ENCODE measurements around the gene ADD1. TPM values are rescaled to one million over a fixed set of nuclear protein-coding genes. Genes with fewer than 3 reads are reported as not detected.
A peak's percentile ranks its signal among the peaks of the same experiment; 100 is the strongest.
"Not testable (repeated sequence)": the region's sequence is repeated elsewhere in the genome, so short reads cannot be mapped to it uniquely, and the experiment has no call there.

ADD1 gene
- total RNA-seq, 1 experiment from 2014 or later = 181 TPM

DNA sequence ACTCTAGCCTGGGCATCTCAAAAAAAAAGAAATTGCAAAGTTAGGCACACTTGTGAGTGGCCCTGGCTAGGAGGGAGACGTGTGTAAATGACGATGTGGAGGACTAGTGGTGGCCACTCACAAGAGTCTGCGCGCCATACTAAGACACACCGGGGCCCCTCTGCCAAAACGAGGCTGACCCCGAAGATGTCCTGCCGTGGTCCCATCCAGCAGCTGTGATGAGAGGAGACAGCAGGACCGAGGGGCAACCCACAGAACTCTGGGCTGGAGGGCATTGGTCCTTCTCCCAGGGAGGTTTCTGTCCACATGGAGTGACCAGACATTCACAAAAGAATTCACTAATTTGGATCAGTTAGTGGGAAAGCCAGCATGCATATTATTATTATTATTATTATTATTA lies 72.1 kb downstream of the ADD1 start:
- H3K27me3 ChIP-seq (ENCODE audit: insufficient read depth, low read depth) = no peaks in the 10 kb centered on the region
- H3K4me1 ChIP-seq (replicated peaks; ENCODE audit: insufficient read depth) = no peaks in the 10 kb centered on the region
- no peak for TF ChIP-seq EZH2 (IDR thresholded peaks at IDR 0.05; ENCODE audit: low read depth)
- TF ChIP-seq, protein P1, sequence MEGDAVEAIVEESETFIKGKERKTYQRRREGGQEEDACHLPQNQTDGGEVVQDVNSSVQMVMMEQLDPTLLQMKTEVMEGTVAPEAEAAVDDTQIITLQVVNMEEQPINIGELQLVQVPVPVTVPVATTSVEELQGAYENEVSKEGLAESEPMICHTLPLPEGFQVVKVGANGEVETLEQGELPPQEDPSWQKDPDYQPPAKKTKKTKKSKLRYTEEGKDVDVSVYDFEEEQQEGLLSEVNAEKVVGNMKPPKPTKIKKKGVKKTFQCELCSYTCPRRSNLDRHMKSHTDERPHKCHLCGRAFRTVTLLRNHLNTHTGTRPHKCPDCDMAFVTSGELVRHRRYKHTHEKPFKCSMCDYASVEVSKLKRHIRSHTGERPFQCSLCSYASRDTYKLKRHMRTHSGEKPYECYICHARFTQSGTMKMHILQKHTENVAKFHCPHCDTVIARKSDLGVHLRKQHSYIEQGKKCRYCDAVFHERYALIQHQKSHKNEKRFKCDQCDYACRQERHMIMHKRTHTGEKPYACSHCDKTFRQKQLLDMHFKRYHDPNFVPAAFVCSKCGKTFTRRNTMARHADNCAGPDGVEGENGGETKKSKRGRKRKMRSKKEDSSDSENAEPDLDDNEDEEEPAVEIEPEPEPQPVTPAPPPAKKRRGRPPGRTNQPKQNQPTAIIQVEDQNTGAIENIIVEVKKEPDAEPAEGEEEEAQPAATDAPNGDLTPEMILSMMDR (conservative IDR thresholded peaks at IDR 0.05) = no peak
- H3K4me2 ChIP-seq = no peak overlapping the region
- intact Hi-C loops (cut with micrococcal nuclease; ENCODE audit: unreplicated experiment) = no loop called here
- ChIA-PET POLR2A (ENCODE audit: unreplicated experiment) (no interaction called here), CTCF (no interaction called here)
- no peak overlapping the region for H2AFZ ChIP-seq
- H3F3A ChIP-seq (ENCODE audit: insufficient read depth, low read depth) = no peaks in the 10 kb centered on the region
- no peak overlapping the region for H3K27ac ChIP-seq
- H3K79me2 ChIP-seq (ENCODE audit: low read depth) = no peaks in the 10 kb centered on the region
- no peak for DNase-seq
- H3K4me3 ChIP-seq = no peak overlapping the region
- H4K20me1 ChIP-seq (ENCODE audit: insufficient read depth) = no peaks in the 10 kb centered on the region
- no TSS peak for BruUV-seq (replicated peaks)
- no peaks in the 10 kb centered on the region for H3K9me3 ChIP-seq (ENCODE audit: insufficient read depth, low read depth)
- no peaks in the 10 kb centered on the region for H3K9me2 ChIP-seq (ENCODE audit: insufficient read depth)
- H3K36me3 ChIP-seq (ENCODE audit: low read depth) = no peaks in the 10 kb centered on the region

DNA sequence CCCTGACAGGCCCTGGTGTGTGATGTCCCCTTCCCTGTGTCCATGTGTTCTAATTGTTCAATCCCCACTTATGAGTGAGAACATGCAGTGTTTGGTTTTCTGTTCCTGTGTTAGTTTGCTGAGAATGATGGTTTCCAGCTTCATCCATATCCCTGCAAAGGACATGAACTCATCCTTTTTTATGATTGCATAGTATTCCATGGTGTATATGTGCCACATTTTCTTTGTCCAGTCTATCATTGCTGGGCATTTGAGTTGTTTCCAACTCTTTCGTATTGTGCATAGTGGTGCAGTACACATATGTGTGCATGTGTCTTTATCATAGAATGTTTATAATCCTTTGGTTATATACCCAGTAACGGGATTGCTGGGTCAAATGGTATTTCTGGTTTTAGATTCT lies 73.1 kb downstream of the ADD1 start:
- H3K9me3 ChIP-seq (ENCODE audit: insufficient read depth, low read depth); H2AFZ ChIP-seq; H3K27me3 ChIP-seq (ENCODE audit: insufficient read depth, low read depth); H3K27ac ChIP-seq; H3F3A ChIP-seq (ENCODE audit: insufficient read depth, low read depth); H3K4me2 ChIP-seq; CTCF ChIA-PET; H3K4me3 ChIP-seq; H3K36me3 ChIP-seq (ENCODE audit: low read depth); H4K20me1 ChIP-seq (ENCODE audit: insufficient read depth); POLR2A ChIA-PET (ENCODE audit: unreplicated experiment); DNase-seq; intact Hi-C loops (cut with micrococcal nuclease; ENCODE audit: unreplicated experiment); H3K79me2 ChIP-seq (ENCODE audit: low read depth); BruUV-seq (replicated peaks); H3K4me1 ChIP-seq (replicated peaks; ENCODE audit: insufficient read depth); H3K9me2 ChIP-seq (ENCODE audit: insufficient read depth): not testable (repeated sequence)

DNA sequence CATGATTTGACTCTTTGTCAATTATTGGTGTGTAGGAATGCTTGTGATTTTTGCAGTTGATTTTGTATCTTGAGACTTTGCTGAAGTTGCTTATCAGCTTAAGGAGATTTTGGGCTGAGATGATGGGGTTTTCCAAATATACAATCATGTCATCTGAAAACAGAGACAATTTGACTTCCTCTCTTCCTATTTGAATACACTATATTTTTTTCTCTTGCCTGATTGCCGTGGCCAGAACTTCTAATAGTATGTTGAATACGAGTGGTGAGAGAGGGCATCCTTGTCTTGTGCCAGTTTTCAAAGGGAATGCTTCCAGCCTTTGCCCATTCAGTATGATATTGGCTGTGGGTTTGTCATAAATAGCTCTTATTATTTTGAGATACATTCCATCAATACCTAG lies 74.7 kb downstream of the ADD1 start:
- H4K20me1 ChIP-seq (ENCODE audit: insufficient read depth); H2AFZ ChIP-seq; H3K4me2 ChIP-seq; H3K36me3 ChIP-seq (ENCODE audit: low read depth); BruUV-seq (replicated peaks); H3K4me3 ChIP-seq; H3K4me1 ChIP-seq (replicated peaks; ENCODE audit: insufficient read depth); DNase-seq; H3K9me3 ChIP-seq (ENCODE audit: insufficient read depth, low read depth); H3F3A ChIP-seq (ENCODE audit: insufficient read depth, low read depth); H3K9me2 ChIP-seq (ENCODE audit: insufficient read depth); intact Hi-C loops (cut with micrococcal nuclease; ENCODE audit: unreplicated experiment); H3K27me3 ChIP-seq (ENCODE audit: insufficient read depth, low read depth); CTCF ChIA-PET; H3K27ac ChIP-seq; H3K79me2 ChIP-seq (ENCODE audit: low read depth): not testable (repeated sequence)
- POLR2A ChIA-PET (ENCODE audit: unreplicated experiment) = interaction anchor here (0.6 kb wide), 1 partner anchor 147 kb away, joined by 3 read pairs; no protein-coding TSS in a partner anchor

DNA sequence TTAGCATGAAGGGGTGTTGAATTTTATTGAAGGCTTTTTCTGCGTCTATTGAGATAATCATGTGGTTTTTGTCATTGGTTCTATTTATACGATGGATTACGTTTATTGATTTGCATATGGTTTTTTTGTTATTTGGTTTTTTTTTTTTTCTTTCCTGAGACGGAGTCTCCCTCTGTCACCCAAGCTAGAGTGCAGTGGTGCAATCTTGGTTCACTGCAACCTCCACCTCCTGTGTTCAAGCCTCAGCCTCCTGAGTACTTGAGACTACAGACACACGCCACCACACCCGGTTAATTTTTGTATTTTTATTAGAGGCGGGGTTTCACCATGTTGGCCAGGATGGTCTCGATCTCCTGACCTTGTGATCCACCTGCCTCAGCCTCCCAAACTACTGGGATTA lies 75.1 kb downstream of the ADD1 start:
- POLR2A ChIA-PET (ENCODE audit: unreplicated experiment) = not testable (repeated sequence)

DNA sequence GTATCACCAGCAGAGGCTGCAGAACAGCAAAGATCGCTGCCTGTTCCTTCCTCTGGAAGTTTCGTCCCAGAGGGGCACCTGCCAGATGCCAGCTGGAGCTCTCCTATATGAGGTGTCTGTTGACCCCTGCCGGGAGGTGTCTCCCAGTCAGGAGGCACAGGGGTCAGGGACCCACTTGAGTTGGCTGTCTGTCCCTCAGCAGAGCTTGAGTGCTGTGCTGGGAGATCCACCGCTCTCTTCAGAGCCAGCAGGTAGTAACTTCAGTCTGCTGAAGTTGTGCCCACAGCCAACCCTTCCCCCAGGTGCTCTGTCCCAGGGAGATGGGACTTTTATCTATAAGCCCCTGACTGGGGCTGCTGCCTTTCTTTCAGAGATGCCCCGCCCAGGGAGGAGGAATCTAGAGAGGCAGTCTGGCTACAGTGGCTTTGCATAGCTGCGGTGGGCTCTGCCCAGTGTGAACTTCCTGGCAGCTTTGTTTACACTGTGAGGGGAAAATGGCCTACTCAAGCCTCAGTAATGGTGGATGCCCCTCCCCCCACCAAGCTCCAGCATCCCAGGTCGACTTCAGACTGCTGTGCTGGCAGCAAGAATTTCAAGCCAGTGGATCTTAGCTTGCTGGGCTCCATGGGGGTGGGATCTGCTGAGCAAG lies 78.9 kb downstream of the ADD1 start:
- CTCF ChIA-PET; H3K9me2 ChIP-seq (ENCODE audit: insufficient read depth); H3K27me3 ChIP-seq (ENCODE audit: insufficient read depth, low read depth); H3K4me1 ChIP-seq (replicated peaks; ENCODE audit: insufficient read depth); POLR2A ChIA-PET (ENCODE audit: unreplicated experiment); intact Hi-C loops (cut with micrococcal nuclease; ENCODE audit: unreplicated experiment); H2AFZ ChIP-seq; H3K4me3 ChIP-seq; H3K27ac ChIP-seq; H3K36me3 ChIP-seq (ENCODE audit: low read depth); H3K4me2 ChIP-seq; H3K79me2 ChIP-seq (ENCODE audit: low read depth); BruUV-seq (replicated peaks); H3F3A ChIP-seq (ENCODE audit: insufficient read depth, low read depth); H4K20me1 ChIP-seq (ENCODE audit: insufficient read depth); H3K9me3 ChIP-seq (ENCODE audit: insufficient read depth, low read depth): not testable (repeated sequence)
- peak in 1 of 2 experiments; percentile 37 for DNase-seq

More for the DNA sequence above, 75.1 kb downstream of the ADD1 start:
- H4K20me1 ChIP-seq (ENCODE audit: insufficient read depth); H3K4me3 ChIP-seq; CTCF ChIA-PET; H3K27ac ChIP-seq; H3K9me3 ChIP-seq (ENCODE audit: insufficient read depth, low read depth); H3K79me2 ChIP-seq (ENCODE audit: low read depth); H3F3A ChIP-seq (ENCODE audit: insufficient read depth, low read depth); intact Hi-C loops (cut with micrococcal nuclease; ENCODE audit: unreplicated experiment); H3K4me2 ChIP-seq; H3K9me2 ChIP-seq (ENCODE audit: insufficient read depth); DNase-seq; H3K27me3 ChIP-seq (ENCODE audit: insufficient read depth, low read depth); H3K4me1 ChIP-seq (replicated peaks; ENCODE audit: insufficient read depth); BruUV-seq (replicated peaks); H2AFZ ChIP-seq; H3K36me3 ChIP-seq (ENCODE audit: low read depth): not testable (repeated sequence)
